ENCODE data around the gene TAF10.

TAF10 gene

GRCh38 chr11:6629892-6630631, 18.0 kb upstream of the TAF10 start:
- no peak for TF ChIP-seq CTCF (IDR thresholded peaks at IDR 0.05; ENCODE audit: low read depth, low read length)
- H3K4me3 ChIP-seq (ENCODE audit: low read depth, low read length), result no peak overlapping the region

GRCh38 chr11:6629573-6629891, 17.5 kb upstream of the TAF10 start:
- no peak overlapping the region for H3K4me3 ChIP-seq (ENCODE audit: low read depth, low read length)
- no peak for TF ChIP-seq CTCF (IDR thresholded peaks at IDR 0.05; ENCODE audit: low read depth, low read length)

- TF ChIP-seq CTCF (IDR thresholded peaks at IDR 0.05; ENCODE audit: low read depth, low read length), result no peak
- H3K4me3 ChIP-seq (ENCODE audit: low read depth, low read length), result no peak overlapping the region
Observed at GRCh38 chr11:6628526-6628925, 16.5 kb upstream of the TAF10 start.

GRCh38 chr11:6627762-6628241, 15.8 kb upstream of the TAF10 start:
- H3K4me3 ChIP-seq (ENCODE audit: low read depth, low read length), result no peak overlapping the region
- no peak for TF ChIP-seq CTCF (IDR thresholded peaks at IDR 0.05; ENCODE audit: low read depth, low read length)

- no peak overlapping the region for H3K4me3 ChIP-seq (ENCODE audit: low read depth, low read length)
- no peak for TF ChIP-seq CTCF (IDR thresholded peaks at IDR 0.05; ENCODE audit: low read depth, low read length)
Observed at GRCh38 chr11:6626971-6627761, 15.2 kb upstream of the TAF10 start.

- TF ChIP-seq CTCF (IDR thresholded peaks at IDR 0.05; ENCODE audit: low read depth, low read length), result no peak
- no peak overlapping the region for H3K4me3 ChIP-seq (ENCODE audit: low read depth, low read length)
Observed at GRCh38 chr11:6625832-6626420, 13.9 kb upstream of the TAF10 start.
